WTC11 (cell line): ENCODE results near the gene AFF2. TPM values are rescaled to one million over a fixed set of nuclear protein-coding genes. Genes with fewer than 3 reads are reported as not detected.

ENCODE experiments used
- ATAC-seq: fragments of 200-7000 bp; cut with Tn5 transposase; 2 replicates; pipeline ENCODE4 v1.10.0; 2021; ENCODE audit warnings: mild to moderate bottlenecking, moderate library complexity
- CTCF ChIA-PET: fragments of 300-600 bp; sonication (Branson Sonifier 250); formaldehyde crosslinking; loops from one replicate; lab custom pipeline; 2021; ENCODE audit warnings: antibody characterized with exemption; lab: Charles Lee
- POLR2A ChIA-PET: fragments of 350-600 bp; sonication (Branson Sonifier 250); formaldehyde crosslinking; loops from one replicate; lab custom pipeline; 2021; ENCODE audit warnings: antibody characterized with exemption; lab: Charles Lee
- DNase-seq: peaks from one replicate; pipeline ENCODE4 v3.0.0; 2021; ENCODE audit warnings: low spot score
- H3K27ac Mint-ChIP-seq: 2 replicates; pipeline ENCODE4 v1.8.0; 2021; ENCODE audit warnings: mixed read lengths
- H3K27me3 Mint-ChIP-seq: 2 replicates; pipeline ENCODE4 v1.8.0; 2021; ENCODE audit warnings: low read depth, mild to moderate bottlenecking, moderate library complexity, mixed read lengths
- H3K36me3 Mint-ChIP-seq: 2 replicates; pipeline ENCODE4 v1.8.0; 2021; ENCODE audit warnings: mixed read lengths
- H3K4me1 Mint-ChIP-seq: 2 replicates; pipeline ENCODE4 v1.8.0; 2022; ENCODE audit warnings: mixed read lengths
- H3K4me3 Mint-ChIP-seq: 2 replicates; pipeline ENCODE4 v1.8.0; 2021; ENCODE audit warnings: mild to moderate bottlenecking, moderate library complexity, mixed read lengths
- H3K9me3 Mint-ChIP-seq: 2 replicates; pipeline ENCODE4 v1.8.0; 2021; ENCODE audit warnings: mixed read lengths
- CBFB ChIP-seq: sonication (generic); formaldehyde crosslinking; IDR thresholded peaks from 2 replicates; pipeline ENCODE4 v1.8.1; 2022; ENCODE audit warnings: mild to moderate bottlenecking, low read depth, missing genetic modification reagents
- ELF4 ChIP-seq: sonication (generic); formaldehyde crosslinking; IDR thresholded peaks from 2 replicates; pipeline ENCODE4 v1.8.1; 2022; ENCODE audit warnings: low read depth, mild to moderate bottlenecking, moderate library complexity, missing genetic modification reagents
- EMX1 ChIP-seq: fragments of 250-450 bp; sonication (Bioruptor Pico); IDR thresholded peaks from 2 replicates; pipeline ENCODE4 v1.8.0; 2021; ENCODE audit warnings: mild to moderate bottlenecking
- FOXK1 ChIP-seq: sonication (generic); formaldehyde crosslinking; IDR thresholded peaks from 2 replicates; pipeline ENCODE4 v1.8.0; 2022; ENCODE audit warnings: mild to moderate bottlenecking, moderate library complexity, missing genetic modification reagents
- GABPB1 ChIP-seq: sonication (generic); formaldehyde crosslinking; IDR thresholded peaks from 2 replicates; pipeline ENCODE4 v1.8.1; 2023; ENCODE audit warnings: mild to moderate bottlenecking, missing genetic modification reagents
- GTF2I ChIP-seq: fragments of 250-450 bp; sonication (Bioruptor Pico); conservative IDR thresholded peaks from 2 replicates; pipeline ENCODE4 v1.4.0; 2021; ENCODE audit warnings: mild to moderate bottlenecking
- IRF2 ChIP-seq: sonication (generic); formaldehyde crosslinking; IDR thresholded peaks from 2 replicates; pipeline ENCODE4 v1.8.0; 2022; ENCODE audit warnings: low read depth, missing genetic modification reagents, borderline replicate concordance
- JAZF1 ChIP-seq: fragments of 250-450 bp; sonication (Bioruptor Pico); IDR thresholded peaks from 2 replicates; pipeline ENCODE4 v1.9.0; 2021; ENCODE audit warnings: moderate library complexity, mild to moderate bottlenecking, inconsistent platforms
- JUN ChIP-seq: sonication (generic); formaldehyde crosslinking; IDR thresholded peaks from 2 replicates; pipeline ENCODE4 v1.8.0; 2023; ENCODE audit warnings: mild to moderate bottlenecking, missing genetic modification reagents
- MXD4 ChIP-seq: fragments of 250-450 bp; sonication (Bioruptor Pico); IDR thresholded peaks from 2 replicates; pipeline ENCODE4 v1.8.0; 2021; ENCODE audit warnings: mild to moderate bottlenecking, moderate library complexity, borderline replicate concordance
- MYBL2 ChIP-seq: sonication (generic); formaldehyde crosslinking; IDR thresholded peaks from 2 replicates; pipeline ENCODE4 v1.8.1; 2023; ENCODE audit warnings: mild to moderate bottlenecking, moderate library complexity, missing genetic modification reagents
- NFATC4 ChIP-seq: fragments of 250-450 bp; sonication (Bioruptor Pico); IDR thresholded peaks from 2 replicates; pipeline ENCODE4 v1.9.0; 2021; ENCODE audit warnings: mild to moderate bottlenecking
- NR3C1 ChIP-seq: sonication (generic); formaldehyde crosslinking; conservative IDR thresholded peaks from 2 replicates; pipeline ENCODE4 v1.8.1; 2023; ENCODE audit warnings: low read depth, mild to moderate bottlenecking, missing genetic modification reagents
- OVOL2 ChIP-seq: fragments of 250-450 bp; sonication (Bioruptor Pico); IDR thresholded peaks from 2 replicates; pipeline ENCODE4 v1.9.0; 2021; ENCODE audit warnings: mild to moderate bottlenecking, borderline replicate concordance
- SMAD3 ChIP-seq: sonication (generic); formaldehyde crosslinking; IDR thresholded peaks from 2 replicates; pipeline ENCODE4 v1.8.0; 2022; ENCODE audit warnings: missing genetic modification reagents, mild to moderate bottlenecking, borderline replicate concordance
- TCF7 ChIP-seq: sonication (generic); formaldehyde crosslinking; IDR thresholded peaks from 2 replicates; pipeline ENCODE4 v1.8.0; 2022; ENCODE audit warnings: mild to moderate bottlenecking, low read depth, missing genetic modification reagents, moderate library complexity
- TEAD1 ChIP-seq: sonication (generic); formaldehyde crosslinking; IDR thresholded peaks from 2 replicates; pipeline ENCODE4 v1.8.0; 2022; ENCODE audit warnings: mild to moderate bottlenecking, missing genetic modification reagents
- ZNF138 ChIP-seq: sonication (generic); formaldehyde crosslinking; conservative IDR thresholded peaks from 2 replicates; pipeline ENCODE4 v1.8.1; 2022; ENCODE audit warnings: mild to moderate bottlenecking, moderate library complexity, missing genetic modification reagents
- ZNF219 ChIP-seq: sonication (generic); formaldehyde crosslinking; IDR thresholded peaks from 2 replicates; pipeline ENCODE4 v1.8.0; 2023; ENCODE audit warnings: missing genetic modification reagents, mild to moderate bottlenecking, borderline replicate concordance
- ZNF232 ChIP-seq: sonication (generic); formaldehyde crosslinking; IDR thresholded peaks from 2 replicates; pipeline ENCODE4 v1.8.0; 2022; ENCODE audit warnings: mild to moderate bottlenecking, missing genetic modification reagents
- ZNF416 ChIP-seq: fragments of 250-450 bp; sonication (Bioruptor Pico); IDR thresholded peaks from 2 replicates; pipeline ENCODE4 v1.9.0; 2021; ENCODE audit warnings: mild to moderate bottlenecking, inconsistent platforms
- total RNA-seq: library from RNA; stranded (reverse); gene quantifications from 3 replicates; pipeline ENCODE4 v1.2.3, GENCODE V29; 2021
- TF ChIP-seq, protein P1 (sequence below): sonication (generic); formaldehyde crosslinking; IDR thresholded peaks from 2 replicates; pipeline ENCODE4 v1.8.0; 2023; ENCODE audit warnings: missing genetic modification reagents
- TF ChIP-seq, protein P2 (sequence below): fragments of 200-600 bp; IDR thresholded peaks from 2 replicates; pipeline ENCODE4 v1.8.0; 2022; ENCODE audit warnings: antibody characterized with exemption
- TF ChIP-seq, protein P3 (sequence below): sonication (generic); formaldehyde crosslinking; IDR thresholded peaks from 2 replicates; pipeline ENCODE4 v1.8.1; 2023; ENCODE audit warnings: mild to moderate bottlenecking, missing genetic modification reagents
- TF ChIP-seq, protein P4 (sequence below): sonication (generic); formaldehyde crosslinking; IDR thresholded peaks from 2 replicates; pipeline ENCODE4 v1.8.1; 2023; ENCODE audit warnings: mild to moderate bottlenecking, missing genetic modification reagents, moderate library complexity
- TF ChIP-seq, protein P5 (sequence below): fragments of 250-450 bp; sonication (Bioruptor Pico); IDR thresholded peaks from 2 replicates; pipeline ENCODE4 v1.9.0; 2021; ENCODE audit warnings: mild to moderate bottlenecking
- TF ChIP-seq, protein P6 (sequence below): fragments of 250-450 bp; sonication (Bioruptor Pico); conservative IDR thresholded peaks from 2 replicates; pipeline ENCODE4 v1.9.0; 2021; ENCODE audit warnings: mild to moderate bottlenecking
- TF ChIP-seq, protein P7 (sequence below): fragments of 250-450 bp; sonication (Bioruptor Pico); IDR thresholded peaks from 2 replicates; pipeline ENCODE4 v1.8.0; 2021; ENCODE audit warnings: mild to moderate bottlenecking

AFF2 gene
- total RNA-seq, 1 experiment from 2014 or later = 7.6 TPM

DNA sequence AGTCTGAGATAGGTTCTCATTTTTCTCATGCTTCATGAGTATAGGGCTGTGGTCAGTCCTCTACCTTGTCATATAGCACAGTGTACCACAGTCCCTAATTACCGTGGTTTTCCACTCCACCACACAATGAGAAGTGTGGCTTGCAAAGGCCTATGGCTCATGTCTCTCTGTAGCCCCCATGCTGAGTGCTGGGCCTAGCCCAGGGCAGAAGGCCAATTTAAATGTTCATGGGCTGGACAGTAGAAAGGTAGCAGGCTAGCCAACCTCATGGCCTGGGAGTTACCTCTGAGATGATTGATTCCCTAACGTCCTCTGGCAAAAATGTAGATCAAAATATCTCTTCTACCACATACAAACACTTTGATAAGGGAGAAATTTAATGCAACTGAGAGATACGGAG, 222.5 kb downstream of the AFF2 start:
- Mint-ChIP-seq H3K4me3 (no peak overlapping the region), H3K27me3 (no peaks in the 10 kb centered on the region), H3K4me1 (no peaks in the 10 kb centered on the region)
- no peak for DNase-seq
- ATAC-seq = no peak
- CTCF ChIA-PET = no interaction called here
- POLR2A ChIA-PET = no interaction called here
- TF ChIP-seq, protein P1, sequence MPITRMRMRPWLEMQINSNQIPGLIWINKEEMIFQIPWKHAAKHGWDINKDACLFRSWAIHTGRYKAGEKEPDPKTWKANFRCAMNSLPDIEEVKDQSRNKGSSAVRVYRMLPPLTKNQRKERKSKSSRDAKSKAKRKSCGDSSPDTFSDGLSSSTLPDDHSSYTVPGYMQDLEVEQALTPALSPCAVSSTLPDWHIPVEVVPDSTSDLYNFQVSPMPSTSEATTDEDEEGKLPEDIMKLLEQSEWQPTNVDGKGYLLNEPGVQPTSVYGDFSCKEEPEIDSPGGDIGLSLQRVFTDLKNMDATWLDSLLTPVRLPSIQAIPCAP (CRISPR knock-in tag) = no peak
- TF ChIP-seq ELF4 (no peak), CBFB (CRISPR knock-in tag) (no peak), ZNF232 (CRISPR knock-in tag) (no peak), JUN (CRISPR knock-in tag) (no peak), MXD4 (CRISPR knock-in tag) (no peak), ZNF219 (CRISPR knock-in tag) (no peak), GABPB1 (CRISPR knock-in tag) (no peak), ZNF138 (CRISPR knock-in tag) (no peak), MYBL2 (CRISPR knock-in tag) (no peak), TCF7 (CRISPR knock-in tag) (no peak), IRF2 (no peak)
- TF ChIP-seq, protein P2, sequence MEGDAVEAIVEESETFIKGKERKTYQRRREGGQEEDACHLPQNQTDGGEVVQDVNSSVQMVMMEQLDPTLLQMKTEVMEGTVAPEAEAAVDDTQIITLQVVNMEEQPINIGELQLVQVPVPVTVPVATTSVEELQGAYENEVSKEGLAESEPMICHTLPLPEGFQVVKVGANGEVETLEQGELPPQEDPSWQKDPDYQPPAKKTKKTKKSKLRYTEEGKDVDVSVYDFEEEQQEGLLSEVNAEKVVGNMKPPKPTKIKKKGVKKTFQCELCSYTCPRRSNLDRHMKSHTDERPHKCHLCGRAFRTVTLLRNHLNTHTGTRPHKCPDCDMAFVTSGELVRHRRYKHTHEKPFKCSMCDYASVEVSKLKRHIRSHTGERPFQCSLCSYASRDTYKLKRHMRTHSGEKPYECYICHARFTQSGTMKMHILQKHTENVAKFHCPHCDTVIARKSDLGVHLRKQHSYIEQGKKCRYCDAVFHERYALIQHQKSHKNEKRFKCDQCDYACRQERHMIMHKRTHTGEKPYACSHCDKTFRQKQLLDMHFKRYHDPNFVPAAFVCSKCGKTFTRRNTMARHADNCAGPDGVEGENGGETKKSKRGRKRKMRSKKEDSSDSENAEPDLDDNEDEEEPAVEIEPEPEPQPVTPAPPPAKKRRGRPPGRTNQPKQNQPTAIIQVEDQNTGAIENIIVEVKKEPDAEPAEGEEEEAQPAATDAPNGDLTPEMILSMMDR = no peak
- TF ChIP-seq, protein P3, sequence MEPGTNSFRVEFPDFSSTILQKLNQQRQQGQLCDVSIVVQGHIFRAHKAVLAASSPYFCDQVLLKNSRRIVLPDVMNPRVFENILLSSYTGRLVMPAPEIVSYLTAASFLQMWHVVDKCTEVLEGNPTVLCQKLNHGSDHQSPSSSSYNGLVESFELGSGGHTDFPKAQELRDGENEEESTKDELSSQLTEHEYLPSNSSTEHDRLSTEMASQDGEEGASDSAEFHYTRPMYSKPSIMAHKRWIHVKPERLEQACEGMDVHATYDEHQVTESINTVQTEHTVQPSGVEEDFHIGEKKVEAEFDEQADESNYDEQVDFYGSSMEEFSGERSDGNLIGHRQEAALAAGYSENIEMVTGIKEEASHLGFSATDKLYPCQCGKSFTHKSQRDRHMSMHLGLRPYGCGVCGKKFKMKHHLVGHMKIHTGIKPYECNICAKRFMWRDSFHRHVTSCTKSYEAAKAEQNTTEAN (CRISPR knock-in tag) = no peak
- TF ChIP-seq, protein P4, sequence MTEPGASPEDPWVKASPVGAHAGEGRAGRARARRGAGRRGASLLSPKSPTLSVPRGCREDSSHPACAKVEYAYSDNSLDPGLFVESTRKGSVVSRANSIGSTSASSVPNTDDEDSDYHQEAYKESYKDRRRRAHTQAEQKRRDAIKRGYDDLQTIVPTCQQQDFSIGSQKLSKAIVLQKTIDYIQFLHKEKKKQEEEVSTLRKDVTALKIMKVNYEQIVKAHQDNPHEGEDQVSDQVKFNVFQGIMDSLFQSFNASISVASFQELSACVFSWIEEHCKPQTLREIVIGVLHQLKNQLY (CRISPR knock-in tag) = no peak
- TF ChIP-seq, all 79 proteins: peak for 0
- Mint-ChIP-seq H3K36me3 (no peaks in the 10 kb centered on the region), H3K9me3 (no peaks in the 10 kb centered on the region), H3K27ac (no peak overlapping the region)

DNA sequence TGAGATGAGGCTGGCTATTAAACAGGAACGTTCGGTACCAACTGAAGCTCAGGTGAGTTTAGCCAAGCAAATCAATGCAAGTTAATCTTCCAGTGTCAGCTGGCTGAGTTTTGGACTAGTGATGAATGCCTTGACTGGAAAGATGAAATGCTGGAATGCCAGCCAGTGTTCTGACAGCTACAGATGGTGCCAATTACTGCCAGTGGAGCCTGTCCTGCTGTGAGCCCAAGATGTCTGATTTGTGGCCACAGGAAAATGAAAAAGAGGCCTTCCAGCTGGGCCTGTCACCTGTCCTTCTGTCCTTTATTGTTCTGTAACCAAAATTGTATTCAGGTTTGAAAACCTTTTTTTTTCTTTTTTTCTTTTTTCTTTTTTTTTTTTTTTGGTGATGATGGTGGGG, 223.1 kb downstream of the AFF2 start:
- Mint-ChIP-seq H3K27ac (no peak overlapping the region), H3K4me3 (no peak overlapping the region), H3K9me3 (no peaks in the 10 kb centered on the region), H3K4me1 (no peaks in the 10 kb centered on the region), H3K36me3 (no peaks in the 10 kb centered on the region), H3K27me3 (no peaks in the 10 kb centered on the region)
- DNase-seq (no peak), ATAC-seq (no peak)
- POLR2A ChIA-PET = no interaction called here
- TF ChIP-seq OVOL2 (CRISPR knock-in tag) (no peak), NR3C1 (no peak), EMX1 (CRISPR knock-in tag) (no peak), ZNF416 (CRISPR knock-in tag) (no peak), NFATC4 (CRISPR knock-in tag) (no peak), MXD4 (CRISPR knock-in tag) (no peak), SMAD3 (CRISPR knock-in tag) (no peak), MYBL2 (CRISPR knock-in tag) (no peak), GTF2I (no peak), JAZF1 (CRISPR knock-in tag) (no peak), ELF4 (no peak), TEAD1 (CRISPR knock-in tag) (no peak), FOXK1 (CRISPR knock-in tag) (no peak)
- TF ChIP-seq, protein P5, sequence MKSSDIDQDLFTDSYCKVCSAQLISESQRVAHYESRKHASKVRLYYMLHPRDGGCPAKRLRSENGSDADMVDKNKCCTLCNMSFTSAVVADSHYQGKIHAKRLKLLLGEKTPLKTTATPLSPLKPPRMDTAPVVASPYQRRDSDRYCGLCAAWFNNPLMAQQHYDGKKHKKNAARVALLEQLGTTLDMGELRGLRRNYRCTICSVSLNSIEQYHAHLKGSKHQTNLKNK (CRISPR knock-in tag) = no peak
- TF ChIP-seq, protein P6, sequence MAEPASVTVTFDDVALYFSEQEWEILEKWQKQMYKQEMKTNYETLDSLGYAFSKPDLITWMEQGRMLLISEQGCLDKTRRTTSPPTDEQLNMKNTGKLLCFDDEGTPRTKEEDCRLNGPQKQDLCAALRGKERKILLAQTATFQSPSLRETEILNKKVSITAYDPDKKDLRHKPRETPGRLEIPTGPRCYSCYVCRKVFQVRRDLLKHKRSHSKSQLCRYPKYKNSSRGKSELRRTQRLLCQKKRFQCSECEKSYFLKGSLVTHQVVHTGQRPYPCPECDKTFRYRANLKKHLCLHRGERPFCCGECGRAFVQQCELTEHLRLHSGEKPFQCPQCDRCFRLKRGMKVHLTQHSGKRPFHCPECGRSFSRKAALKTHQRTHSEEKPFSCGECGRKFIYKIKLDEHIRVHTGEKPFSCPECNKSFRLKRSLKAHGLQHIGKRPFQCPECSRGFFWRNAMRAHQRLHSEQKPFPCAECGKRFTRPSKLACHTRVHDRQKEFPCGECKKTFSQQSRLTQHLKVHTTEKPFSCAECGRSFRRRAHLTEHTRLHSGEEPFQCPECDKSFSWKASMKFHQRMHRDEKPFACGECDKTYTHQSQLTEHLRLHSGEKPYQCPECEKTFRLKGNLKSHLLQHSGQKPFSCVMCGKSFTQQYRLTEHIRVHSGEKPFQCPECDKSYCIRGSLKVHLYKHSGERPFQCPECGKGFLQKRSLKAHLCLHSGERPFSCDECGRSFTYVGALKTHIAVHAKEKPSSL = no peak
- TF ChIP-seq, protein P7, sequence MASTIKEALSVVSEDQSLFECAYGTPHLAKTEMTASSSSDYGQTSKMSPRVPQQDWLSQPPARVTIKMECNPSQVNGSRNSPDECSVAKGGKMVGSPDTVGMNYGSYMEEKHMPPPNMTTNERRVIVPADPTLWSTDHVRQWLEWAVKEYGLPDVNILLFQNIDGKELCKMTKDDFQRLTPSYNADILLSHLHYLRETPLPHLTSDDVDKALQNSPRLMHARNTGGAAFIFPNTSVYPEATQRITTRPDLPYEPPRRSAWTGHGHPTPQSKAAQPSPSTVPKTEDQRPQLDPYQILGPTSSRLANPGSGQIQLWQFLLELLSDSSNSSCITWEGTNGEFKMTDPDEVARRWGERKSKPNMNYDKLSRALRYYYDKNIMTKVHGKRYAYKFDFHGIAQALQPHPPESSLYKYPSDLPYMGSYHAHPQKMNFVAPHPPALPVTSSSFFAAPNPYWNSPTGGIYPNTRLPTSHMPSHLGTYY = no peak
- CTCF ChIA-PET = no interaction called here
